Prostate gland (tissue), 2 donors: Measurements from ENCODE around the gene DOCK11. TPM values are rescaled to one million over a fixed set of nuclear protein-coding genes. Genes with fewer than 3 reads are reported as not detected.

Experiments
- DNase-seq: peaks from one replicate; pipeline ENCODE4 v3.0.0-alpha.2; 2019; ENCODE audit warnings: low spot score
- H3K27ac ChIP-seq, 2 donors: fragments of 200-600 bp; sonication (generic); 2 replicates each; pipeline ENCODE4 v1.5.1; 2017 to 2019
- H3K27me3 ChIP-seq: fragments of 200-600 bp; sonication (generic); replicated peaks from 2 replicates; pipeline ENCODE4 v1.5.1; 2019; ENCODE audit not compliant: insufficient read depth
- H3K36me3 ChIP-seq, 2 donors: fragments of 200-600 bp; sonication (generic); 1 replicate in 1 of 2; 2 replicates in 1 of 2; pipeline versions ENCODE4 v1.5.1 to v1.8.1; 2017 to 2019
- H3K4me1 ChIP-seq: fragments of 200-600 bp; sonication (generic); replicated peaks from 2 replicates; pipeline ENCODE4 v1.5.1; 2019
- H3K4me3 ChIP-seq, 2 donors: fragments of 200-600 bp; sonication (generic); 2 replicates each; pipeline ENCODE4 v1.5.1; 2017 to 2019
- H3K9me3 ChIP-seq: fragments of 200-600 bp; sonication (generic); 2 replicates; pipeline ENCODE4 v1.5.1; 2017
- POLR2A ChIP-seq: fragments of 450-650 bp; IDR thresholded peaks from one replicate; pipeline ENCODE4 v1.6.1; 2016; ENCODE audit warnings: antibody characterized with exemption, mild to moderate bottlenecking
- POLR2AphosphoS5 ChIP-seq: sonication (generic); formaldehyde crosslinking; IDR thresholded peaks from one replicate; pipeline ENCODE4 v1.6.1; 2017; ENCODE audit warnings: antibody characterized with exemption
- WGBS: methylation state at CpG from one replicate; pipeline ENCODE4 v1.1.5; 2018; 5-methylcytosine and 5-hydroxymethylcytosine counted together
- intact Hi-C: fragments of 100-400 bp; cut with DNase I; formaldehyde crosslinking; loops from one replicate; pipeline ENCODE4 v1.14.2; 2022
- total RNA-seq, 2 donors: library from RNA; depleted of rRNA; stranded (reverse); fragments of >200 nt; gene quantifications; one replicate each; pipeline ENCODE4 v1.1.0, GENCODE V29; 2016
- TF ChIP-seq, protein P1 (sequence below), 4 experiments: fragments of 200-600 bp in 2 of 4; fragments of 450-650 bp in 2 of 4; sonication (generic) in 2 of 4; IDR thresholded peaks; 1 replicate in 3 of 4; 2 replicates in 1 of 4; pipeline ENCODE4 v1.5.1; 2016 to 2019; ENCODE audit warnings: antibody characterized with exemption in 4 of 4, mild to moderate bottlenecking in 2 of 4, moderate library complexity in 2 of 4

Gene DOCK11
- total RNA-seq, 2 donors from 2014 or later: 2.6 to 4.7 TPM

DNA sequence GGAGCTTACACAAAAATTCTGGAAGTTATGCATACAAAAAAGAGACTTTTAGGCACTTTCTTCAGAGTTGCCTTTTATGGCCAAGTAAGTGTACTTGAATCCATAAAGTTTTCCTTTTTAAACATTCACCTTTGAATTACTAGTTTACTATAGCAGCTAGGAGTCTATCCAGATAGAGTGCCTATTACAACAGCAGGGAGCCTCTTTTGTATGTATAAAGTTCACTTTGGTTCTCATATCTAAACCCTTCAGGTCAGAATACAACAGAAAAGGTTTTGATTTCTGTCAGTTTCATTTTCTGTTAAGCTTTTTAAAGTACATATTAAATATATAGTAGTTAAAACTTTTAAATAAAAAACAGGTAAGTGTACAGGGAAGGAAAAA is 180.3 kb downstream of the DOCK11 start:
- intact Hi-C loops: no loop called here
- H3K4me3 ChIP-seq: no peak overlapping the region
- no peaks in the 10 kb centered on the region for H3K36me3 ChIP-seq
- no peak overlapping the region for H3K27ac ChIP-seq
- H3K4me1 ChIP-seq: no peaks in the 10 kb centered on the region
- TF ChIP-seq POLR2A (no peak), POLR2AphosphoS5 (no peak)
- TF ChIP-seq, protein P1, sequence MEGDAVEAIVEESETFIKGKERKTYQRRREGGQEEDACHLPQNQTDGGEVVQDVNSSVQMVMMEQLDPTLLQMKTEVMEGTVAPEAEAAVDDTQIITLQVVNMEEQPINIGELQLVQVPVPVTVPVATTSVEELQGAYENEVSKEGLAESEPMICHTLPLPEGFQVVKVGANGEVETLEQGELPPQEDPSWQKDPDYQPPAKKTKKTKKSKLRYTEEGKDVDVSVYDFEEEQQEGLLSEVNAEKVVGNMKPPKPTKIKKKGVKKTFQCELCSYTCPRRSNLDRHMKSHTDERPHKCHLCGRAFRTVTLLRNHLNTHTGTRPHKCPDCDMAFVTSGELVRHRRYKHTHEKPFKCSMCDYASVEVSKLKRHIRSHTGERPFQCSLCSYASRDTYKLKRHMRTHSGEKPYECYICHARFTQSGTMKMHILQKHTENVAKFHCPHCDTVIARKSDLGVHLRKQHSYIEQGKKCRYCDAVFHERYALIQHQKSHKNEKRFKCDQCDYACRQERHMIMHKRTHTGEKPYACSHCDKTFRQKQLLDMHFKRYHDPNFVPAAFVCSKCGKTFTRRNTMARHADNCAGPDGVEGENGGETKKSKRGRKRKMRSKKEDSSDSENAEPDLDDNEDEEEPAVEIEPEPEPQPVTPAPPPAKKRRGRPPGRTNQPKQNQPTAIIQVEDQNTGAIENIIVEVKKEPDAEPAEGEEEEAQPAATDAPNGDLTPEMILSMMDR (IDR thresholded peaks at IDR 0.05): no peak
- no peaks in the 10 kb centered on the region for H3K27me3 ChIP-seq
- DNase-seq: no peak
- H3K9me3 ChIP-seq: no peaks in the 10 kb centered on the region

DNA sequence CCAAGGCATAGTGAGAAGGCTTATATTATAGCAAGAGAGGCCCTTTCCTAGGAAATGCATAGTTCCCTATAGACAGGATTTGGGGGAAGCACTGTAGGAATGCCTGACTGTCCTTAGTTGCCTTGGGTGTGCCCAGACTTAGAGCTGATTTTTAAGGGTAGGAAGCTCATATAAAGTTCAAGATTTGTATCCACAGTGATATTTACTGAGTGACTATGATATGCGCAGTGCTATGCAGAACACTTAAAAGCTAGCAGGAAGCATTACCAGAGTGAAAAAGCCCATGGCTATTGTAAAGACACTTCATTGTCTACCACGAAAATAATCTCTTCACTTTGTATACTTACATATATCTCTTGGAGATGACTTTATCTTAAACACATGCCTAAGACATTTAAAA is 181.7 kb downstream of the DOCK11 start:
- no peaks in the 10 kb centered on the region for H3K27me3 ChIP-seq
- intact Hi-C loops: no loop called here
- no peaks in the 10 kb centered on the region for H3K4me1 ChIP-seq

DNA sequence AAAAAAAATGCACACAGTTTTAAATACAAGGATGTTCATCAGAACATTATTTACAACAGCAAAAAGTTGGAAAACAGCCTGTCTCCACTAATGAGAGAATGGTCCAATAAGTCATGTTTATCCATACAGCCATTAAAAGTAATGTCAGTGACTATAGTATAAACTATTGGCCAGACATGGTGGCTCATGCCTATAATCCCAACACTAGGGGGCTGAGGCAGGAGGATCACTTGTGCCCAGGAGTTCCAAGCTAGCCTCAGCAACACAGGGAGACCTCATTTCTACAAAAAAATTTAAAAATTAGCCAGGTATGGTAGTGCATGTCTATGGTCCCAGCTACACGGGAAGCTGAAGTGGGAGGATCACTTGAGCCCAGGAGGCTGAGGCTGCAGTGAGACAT is 183.7 kb downstream of the DOCK11 start:
- 92% methylated on average over 1 of the region's 1 CpG for WGBS

More for the DNA sequence above, 181.7 kb downstream of the DOCK11 start:
- H3K9me3 ChIP-seq: no peaks in the 10 kb centered on the region
- H3K4me3 ChIP-seq: no peak overlapping the region
- DNase-seq: no peak
- WGBS: 85% methylated on average over 2 of the region's 2 CpGs
- no peak overlapping the region for H3K27ac ChIP-seq
- no peaks in the 10 kb centered on the region for H3K36me3 ChIP-seq
- TF ChIP-seq POLR2A (no peak), POLR2AphosphoS5 (no peak)
- TF ChIP-seq, protein P1 (IDR thresholded peaks at IDR 0.05): no peak

DNA sequence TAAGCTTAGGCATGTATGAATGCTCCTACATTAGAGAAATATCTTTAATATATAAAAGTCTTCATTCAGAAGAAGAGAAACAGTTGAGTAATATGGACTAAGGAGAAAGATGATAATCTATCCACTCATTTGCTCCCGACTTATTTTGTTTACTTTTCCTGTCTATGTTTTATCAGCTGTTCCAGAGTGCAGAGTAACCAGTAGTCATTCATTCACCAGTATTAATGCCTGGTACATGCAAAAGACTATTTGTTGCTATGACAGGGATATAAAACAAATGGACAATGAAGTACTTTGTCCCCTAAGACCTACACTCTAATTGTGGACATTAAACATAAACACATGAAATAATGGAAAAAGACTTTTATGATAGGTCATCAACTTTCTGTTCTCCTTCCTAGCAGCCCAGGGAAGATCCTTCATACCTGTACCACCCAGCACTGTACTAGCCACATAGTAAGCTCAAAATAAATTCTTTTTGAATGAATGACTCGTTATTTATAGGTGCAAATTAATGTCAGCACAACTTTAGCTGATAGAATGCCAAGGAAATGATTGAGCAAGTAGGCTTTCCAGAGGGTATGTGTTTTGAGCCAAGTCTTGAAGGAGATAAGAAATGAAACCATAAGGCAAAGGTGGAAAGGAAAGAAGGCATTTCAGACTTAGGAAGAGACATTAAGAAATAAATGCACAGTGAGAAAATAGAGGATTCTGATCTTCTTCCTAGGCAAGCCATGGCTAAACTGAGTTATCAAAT is 186.8 kb downstream of the DOCK11 start:
- Histone ChIP-seq H3K4me3 (no peak overlapping the region), H3K36me3 (no peaks in the 10 kb centered on the region), H3K27ac (no peak overlapping the region), H3K9me3 (no peaks in the 10 kb centered on the region), H3K4me1 (no peaks in the 10 kb centered on the region), H3K27me3 (no peaks in the 10 kb centered on the region)
- intact Hi-C loops: no loop called here
- no peak for DNase-seq
- WGBS: 23% methylated on average over 2 of the region's 2 CpGs
- no peak for TF ChIP-seq POLR2AphosphoS5

More for the DNA sequence above, 183.7 kb downstream of the DOCK11 start:
- H3K36me3 ChIP-seq: no peaks in the 10 kb centered on the region
- H3K9me3 ChIP-seq: no peaks in the 10 kb centered on the region
- H3K4me3 ChIP-seq: no peak overlapping the region
- H3K27ac ChIP-seq: no peak overlapping the region
- no peaks in the 10 kb centered on the region for H3K27me3 ChIP-seq
- no peaks in the 10 kb centered on the region for H3K4me1 ChIP-seq
- intact Hi-C loops: no loop called here
- DNase-seq: no peak
- TF ChIP-seq POLR2A (no peak), POLR2AphosphoS5 (no peak)
- TF ChIP-seq, protein P1 (IDR thresholded peaks at IDR 0.05): no peak

DNA sequence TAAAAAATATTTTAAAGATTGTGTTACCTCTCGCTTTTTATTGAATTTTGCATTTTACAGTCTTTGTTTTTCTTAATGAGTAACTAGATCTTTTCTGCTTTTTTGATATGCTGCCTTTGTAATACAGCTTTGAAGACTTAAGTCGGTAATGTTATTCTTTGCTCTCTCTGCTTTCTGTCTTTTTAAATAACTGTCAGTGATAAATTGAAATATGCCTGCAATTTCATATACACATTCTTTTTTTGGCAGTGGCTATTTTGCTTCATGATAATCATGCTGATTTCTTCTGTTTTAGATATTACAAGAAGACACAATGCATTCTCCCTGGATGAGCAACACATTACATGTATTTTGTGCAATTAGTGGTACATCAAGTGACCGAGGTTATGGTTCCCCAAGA is 189.8 kb downstream of the DOCK11 start:
- H3K36me3 ChIP-seq: no peaks in the 10 kb centered on the region
- H3K4me1 ChIP-seq: no peaks in the 10 kb centered on the region
- H3K9me3 ChIP-seq: no peaks in the 10 kb centered on the region
- DNase-seq: no peak
- intact Hi-C loops: no loop called here
- 61% methylated on average over 3 of the region's 3 CpGs for WGBS
- TF ChIP-seq POLR2A (no peak), POLR2AphosphoS5 (no peak)
- TF ChIP-seq, protein P1 (IDR thresholded peaks at IDR 0.05): no peak
- no peaks in the 10 kb centered on the region for H3K27me3 ChIP-seq
- H3K27ac ChIP-seq: no peak overlapping the region
- no peak overlapping the region for H3K4me3 ChIP-seq
